ENCODE data around the gene TGFBR2.

TGFBR2 gene

DNA sequence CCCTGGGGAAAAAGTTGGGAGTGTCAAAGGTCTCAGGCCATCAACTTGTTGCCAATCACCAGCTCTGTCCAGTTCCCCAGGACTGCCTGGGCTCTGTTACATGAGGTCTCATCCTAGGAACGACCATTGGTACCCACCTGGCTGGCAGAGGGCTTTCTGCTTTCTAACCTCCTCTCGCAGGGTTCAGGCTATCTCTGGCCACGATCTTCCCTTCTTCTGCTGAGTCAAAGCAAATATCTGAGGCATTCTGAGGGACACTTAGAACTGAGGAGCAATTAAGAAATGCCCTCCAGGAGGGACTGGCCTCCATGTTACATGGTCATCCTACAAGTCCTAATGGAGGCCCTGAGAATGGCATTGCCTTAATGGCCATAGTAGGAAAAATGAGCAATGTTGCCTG lies 77.4 kb downstream of the TGFBR2 start:
- no peak for DNase-seq (ENCODE audit: low read depth)
- no peak overlapping the region for H3K4me3 ChIP-seq (ENCODE audit: low read depth, low read length)

DNA sequence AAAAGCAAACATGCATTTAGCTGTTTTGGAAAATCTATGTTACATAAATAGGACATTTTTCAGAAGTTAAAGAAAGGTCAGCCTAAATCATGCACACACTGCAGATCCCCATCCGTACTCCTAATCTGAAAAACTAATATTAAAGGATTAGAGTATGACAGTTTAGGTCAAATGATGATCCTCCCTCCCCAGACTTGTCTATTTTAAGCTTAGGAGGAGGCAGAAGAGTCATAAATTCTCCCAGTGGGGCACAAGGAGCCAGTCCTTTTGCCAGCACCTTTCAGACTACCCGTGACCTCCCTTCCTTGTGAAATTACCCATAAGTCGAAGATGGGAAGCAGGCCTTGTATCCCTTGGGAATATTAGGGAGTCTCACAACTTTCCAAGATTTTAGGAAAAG lies 78.0 kb downstream of the TGFBR2 start:
- H3K4me3 ChIP-seq (ENCODE audit: low read depth, low read length) = no peak overlapping the region
- DNase-seq (ENCODE audit: low read depth) = no peak

DNA sequence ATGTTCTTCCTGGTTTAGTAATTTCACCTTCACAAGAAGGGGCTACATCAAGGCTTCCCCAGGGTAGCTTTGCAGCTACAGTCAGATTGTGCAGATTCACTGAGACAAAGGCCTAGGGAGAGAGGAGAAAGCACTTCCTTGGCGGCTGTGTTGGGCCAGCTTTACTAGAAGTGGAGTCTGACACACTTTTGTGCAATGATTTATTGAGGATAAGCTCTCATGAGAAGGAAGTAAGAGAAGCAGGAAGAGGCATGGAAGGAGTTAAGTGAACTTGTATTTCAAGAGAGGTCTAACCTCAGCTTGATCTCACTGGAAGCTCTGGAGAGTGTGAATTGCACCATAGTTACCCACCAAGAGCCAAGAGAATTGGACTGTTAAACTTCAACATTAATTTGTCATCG lies 78.9 kb downstream of the TGFBR2 start:
- H3K4me3 ChIP-seq (ENCODE audit: low read depth, low read length) = no peak overlapping the region
- peak; percentile 53 for DNase-seq (ENCODE audit: low read depth)

DNA sequence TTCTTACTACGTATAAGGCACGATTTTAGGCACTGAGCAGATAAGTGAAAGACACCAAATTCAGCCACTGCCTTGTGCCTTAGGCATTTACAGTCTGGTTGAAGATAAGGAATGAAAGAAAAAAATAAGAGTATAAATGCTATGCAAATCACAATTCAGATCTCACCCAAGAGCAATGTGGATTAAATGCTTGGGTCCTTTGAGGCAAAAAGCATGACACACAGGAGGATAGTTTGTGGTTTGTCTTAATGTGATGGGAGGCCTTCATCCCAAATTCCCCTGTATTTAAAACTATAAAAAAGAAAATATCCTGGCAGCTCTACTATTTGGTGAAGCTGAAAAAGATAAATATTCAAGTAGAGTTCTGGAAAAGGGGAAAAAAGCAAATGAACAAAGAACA lies 79.8 kb downstream of the TGFBR2 start:
- no peak overlapping the region for H3K4me3 ChIP-seq (ENCODE audit: low read depth, low read length)
- no peak for DNase-seq (ENCODE audit: low read depth)

DNA sequence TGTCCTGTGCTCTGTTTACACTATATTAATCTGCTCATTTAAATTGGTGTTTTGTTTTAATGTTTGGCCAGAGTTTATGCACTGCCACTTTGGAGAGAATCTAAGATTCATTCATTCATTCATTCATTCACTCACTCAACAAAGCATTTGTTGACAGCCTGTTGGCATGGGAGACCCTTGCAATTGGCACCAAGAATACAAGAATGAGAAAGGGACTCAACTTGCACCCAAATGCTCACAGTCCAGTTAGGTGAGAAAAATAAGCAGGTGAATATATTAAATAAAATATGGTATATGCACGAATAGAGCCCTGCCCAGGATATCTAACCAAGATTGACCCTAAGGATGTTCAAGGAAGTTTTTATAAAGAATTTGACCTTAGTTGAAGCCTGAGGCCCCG lies 80.4 kb downstream of the TGFBR2 start:
- no peak for DNase-seq (ENCODE audit: low read depth)
- H3K4me3 ChIP-seq (ENCODE audit: low read depth, low read length) = no peak overlapping the region

DNA sequence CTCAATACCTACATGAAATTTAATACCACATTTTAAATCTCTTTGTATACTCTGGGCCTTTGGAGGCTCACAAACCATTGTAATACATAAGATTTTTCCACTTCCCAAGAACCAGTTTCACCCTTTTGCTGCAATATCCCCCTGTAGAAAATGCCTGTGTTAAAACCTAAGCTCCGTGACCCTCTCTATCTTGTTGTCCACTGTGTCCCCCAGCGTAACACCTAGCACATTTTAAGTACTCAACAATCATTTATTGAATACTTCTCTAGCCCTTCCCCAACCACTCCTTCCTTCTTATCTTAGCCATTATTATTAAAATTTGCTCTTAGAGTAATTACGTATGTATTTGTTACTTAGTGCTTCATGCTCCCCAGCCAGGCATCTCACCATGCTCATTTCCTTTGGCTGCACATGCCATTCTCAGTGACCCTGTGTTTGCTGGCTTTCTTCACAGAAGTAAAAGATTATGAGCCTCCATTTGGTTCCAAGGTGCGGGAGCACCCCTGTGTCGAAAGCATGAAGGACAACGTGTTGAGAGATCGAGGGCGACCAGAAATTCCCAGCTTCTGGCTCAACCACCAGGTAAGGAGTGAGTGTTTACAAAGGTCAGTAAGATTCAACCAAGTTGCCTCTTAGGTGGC lies 81.6 kb downstream of the TGFBR2 start:
- H3K4me3 ChIP-seq (ENCODE audit: low read depth, low read length) = no peak overlapping the region
- DNase-seq (ENCODE audit: low read depth) = no peak

DNA sequence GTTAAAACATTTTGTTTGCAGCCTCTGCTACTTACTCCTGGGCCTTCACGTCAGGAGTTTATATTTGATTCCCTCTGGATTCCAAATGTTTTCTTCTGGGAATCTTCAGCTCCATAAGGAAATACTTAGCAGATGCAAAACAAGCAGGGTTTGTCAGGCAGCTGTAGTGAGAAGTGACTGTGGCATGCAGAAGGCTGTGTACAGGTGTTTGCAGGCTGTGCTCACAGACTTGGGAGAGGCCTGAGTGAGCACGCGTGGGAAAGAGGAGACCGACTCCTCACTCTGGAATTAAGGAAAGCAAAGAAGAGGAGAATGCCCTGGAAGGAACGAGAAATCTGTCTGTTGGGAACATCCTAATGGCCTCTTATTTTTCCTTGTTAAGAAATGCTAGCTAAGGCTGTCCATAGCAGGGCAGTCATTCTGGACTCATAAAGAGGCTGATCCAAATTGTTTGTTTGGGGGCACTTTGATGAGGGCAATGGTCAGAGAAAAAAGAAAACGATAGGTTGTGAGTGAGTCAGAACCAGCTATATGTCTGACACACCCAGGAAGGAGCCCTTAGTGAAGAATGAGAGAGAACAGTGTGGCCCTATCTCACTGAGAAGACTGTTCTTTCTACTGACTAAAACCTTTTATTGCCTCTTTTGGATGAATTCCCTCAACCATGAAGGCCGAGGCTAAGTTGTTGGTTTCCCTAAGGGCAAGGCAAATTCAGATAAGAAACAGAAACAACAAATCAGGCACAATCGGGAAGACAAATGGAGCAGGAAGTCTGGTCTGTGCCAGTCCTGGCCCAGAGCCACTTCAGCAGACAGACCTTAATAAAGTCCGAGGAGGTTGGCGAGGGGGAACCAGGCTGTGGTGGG lies 82.6 kb downstream of the TGFBR2 start:
- H3K4me3 ChIP-seq (ENCODE audit: low read depth, low read length) = no peak overlapping the region
- DNase-seq (ENCODE audit: low read depth) = no peak

DNA sequence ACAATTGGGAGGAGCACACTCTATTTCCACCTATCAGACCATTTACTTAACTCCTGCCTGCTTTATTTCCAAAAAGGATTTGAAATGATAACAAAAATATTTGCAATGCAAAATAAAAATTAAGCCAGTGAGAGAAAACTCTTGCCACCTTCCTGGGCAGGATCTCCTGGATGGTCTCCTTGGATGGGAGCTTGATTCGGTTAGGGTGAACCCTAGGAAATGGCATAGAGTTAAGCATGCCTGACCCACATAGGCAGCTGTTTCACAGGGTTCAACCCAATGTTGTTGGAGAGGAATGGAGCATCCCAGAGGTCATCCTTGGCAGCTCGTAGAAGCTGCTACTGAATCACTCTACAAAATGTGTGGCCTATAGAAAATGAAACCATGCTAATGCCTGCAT lies 83.8 kb downstream of the TGFBR2 start:
- no peak overlapping the region for H3K4me3 ChIP-seq (ENCODE audit: low read depth, low read length)
- DNase-seq (ENCODE audit: low read depth) = no peak

DNA sequence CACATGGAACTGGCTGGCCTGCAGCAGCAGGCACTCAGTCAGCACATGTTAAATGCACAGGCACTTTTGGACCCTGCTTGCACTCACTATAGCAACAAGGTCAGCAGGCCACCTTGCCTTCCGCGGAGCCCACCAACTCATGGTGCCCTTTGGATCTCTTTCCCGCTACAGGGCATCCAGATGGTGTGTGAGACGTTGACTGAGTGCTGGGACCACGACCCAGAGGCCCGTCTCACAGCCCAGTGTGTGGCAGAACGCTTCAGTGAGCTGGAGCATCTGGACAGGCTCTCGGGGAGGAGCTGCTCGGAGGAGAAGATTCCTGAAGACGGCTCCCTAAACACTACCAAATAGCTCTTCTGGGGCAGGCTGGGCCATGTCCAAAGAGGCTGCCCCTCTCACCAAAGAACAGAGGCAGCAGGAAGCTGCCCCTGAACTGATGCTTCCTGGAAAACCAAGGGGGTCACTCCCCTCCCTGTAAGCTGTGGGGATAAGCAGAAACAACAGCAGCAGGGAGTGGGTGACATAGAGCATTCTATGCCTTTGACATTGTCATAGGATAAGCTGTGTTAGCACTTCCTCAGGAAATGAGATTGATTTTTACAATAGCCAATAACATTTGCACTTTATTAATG lies 85.0 kb downstream of the TGFBR2 start:
- DNase-seq (ENCODE audit: low read depth) = no peak
- no peak overlapping the region for H3K4me3 ChIP-seq (ENCODE audit: low read depth, low read length)

DNA sequence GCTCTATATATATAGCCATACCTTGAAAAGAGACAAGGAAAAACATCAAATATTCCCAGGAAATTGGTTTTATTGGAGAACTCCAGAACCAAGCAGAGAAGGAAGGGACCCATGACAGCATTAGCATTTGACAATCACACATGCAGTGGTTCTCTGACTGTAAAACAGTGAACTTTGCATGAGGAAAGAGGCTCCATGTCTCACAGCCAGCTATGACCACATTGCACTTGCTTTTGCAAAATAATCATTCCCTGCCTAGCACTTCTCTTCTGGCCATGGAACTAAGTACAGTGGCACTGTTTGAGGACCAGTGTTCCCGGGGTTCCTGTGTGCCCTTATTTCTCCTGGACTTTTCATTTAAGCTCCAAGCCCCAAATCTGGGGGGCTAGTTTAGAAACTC lies 85.5 kb downstream of the TGFBR2 start:
- no peak overlapping the region for H3K4me3 ChIP-seq (ENCODE audit: low read depth, low read length)
- DNase-seq (ENCODE audit: low read depth) = no peak

DNA sequence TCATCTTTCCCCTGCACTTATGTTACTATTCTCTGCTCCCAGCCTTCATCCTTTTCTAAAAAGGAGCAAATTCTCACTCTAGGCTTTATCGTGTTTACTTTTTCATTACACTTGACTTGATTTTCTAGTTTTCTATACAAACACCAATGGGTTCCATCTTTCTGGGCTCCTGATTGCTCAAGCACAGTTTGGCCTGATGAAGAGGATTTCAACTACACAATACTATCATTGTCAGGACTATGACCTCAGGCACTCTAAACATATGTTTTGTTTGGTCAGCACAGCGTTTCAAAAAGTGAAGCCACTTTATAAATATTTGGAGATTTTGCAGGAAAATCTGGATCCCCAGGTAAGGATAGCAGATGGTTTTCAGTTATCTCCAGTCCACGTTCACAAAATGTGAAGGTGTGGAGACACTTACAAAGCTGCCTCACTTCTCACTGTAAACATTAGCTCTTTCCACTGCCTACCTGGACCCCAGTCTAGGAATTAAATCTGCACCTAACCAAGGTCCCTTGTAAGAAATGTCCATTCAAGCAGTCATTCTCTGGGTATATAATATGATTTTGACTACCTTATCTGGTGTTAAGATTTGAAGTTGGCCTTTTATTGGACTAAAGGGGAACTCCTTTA lies 86.2 kb downstream of the TGFBR2 start:
- no peak overlapping the region for H3K4me3 ChIP-seq (ENCODE audit: low read depth, low read length)
- no peak for DNase-seq (ENCODE audit: low read depth)

DNA sequence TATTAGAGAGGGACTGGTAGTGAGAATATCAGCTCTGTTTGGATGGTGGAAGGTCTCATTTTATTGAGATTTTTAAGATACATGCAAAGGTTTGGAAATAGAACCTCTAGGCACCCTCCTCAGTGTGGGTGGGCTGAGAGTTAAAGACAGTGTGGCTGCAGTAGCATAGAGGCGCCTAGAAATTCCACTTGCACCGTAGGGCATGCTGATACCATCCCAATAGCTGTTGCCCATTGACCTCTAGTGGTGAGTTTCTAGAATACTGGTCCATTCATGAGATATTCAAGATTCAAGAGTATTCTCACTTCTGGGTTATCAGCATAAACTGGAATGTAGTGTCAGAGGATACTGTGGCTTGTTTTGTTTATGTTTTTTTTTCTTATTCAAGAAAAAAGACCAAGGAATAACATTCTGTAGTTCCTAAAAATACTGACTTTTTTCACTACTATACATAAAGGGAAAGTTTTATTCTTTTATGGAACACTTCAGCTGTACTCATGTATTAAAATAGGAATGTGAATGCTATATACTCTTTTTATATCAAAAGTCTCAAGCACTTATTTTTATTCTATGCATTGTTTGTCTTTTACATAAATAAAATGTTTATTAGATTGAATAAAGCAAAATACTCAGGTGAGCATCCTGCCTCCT lies 87.2 kb downstream of the TGFBR2 start:
- H3K4me3 ChIP-seq (ENCODE audit: low read depth, low read length) = no peak overlapping the region
- no peak for DNase-seq (ENCODE audit: low read depth)

DNA sequence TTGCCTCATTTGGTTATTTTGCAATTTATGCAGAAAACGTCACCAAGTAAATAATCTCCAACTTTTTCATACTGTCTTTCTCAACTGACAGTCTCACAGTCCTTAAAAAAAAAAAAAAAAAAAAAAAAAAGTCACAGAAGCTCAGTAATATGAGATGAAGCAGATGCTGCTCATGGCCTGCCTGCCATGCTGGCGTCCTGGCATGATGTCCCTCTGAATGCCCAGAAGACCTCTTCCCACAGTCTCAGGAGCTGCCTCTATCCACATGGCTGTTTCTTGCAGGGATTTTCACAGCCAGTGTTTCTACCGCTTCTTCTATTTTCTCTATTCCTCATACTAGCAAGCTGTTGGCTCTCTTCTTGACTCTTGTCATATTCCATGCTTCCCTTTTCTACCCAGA lies 87.7 kb downstream of the TGFBR2 start:
- no peak for DNase-seq (ENCODE audit: low read depth)
- H3K4me3 ChIP-seq (ENCODE audit: low read depth, low read length) = no peak overlapping the region

DNA sequence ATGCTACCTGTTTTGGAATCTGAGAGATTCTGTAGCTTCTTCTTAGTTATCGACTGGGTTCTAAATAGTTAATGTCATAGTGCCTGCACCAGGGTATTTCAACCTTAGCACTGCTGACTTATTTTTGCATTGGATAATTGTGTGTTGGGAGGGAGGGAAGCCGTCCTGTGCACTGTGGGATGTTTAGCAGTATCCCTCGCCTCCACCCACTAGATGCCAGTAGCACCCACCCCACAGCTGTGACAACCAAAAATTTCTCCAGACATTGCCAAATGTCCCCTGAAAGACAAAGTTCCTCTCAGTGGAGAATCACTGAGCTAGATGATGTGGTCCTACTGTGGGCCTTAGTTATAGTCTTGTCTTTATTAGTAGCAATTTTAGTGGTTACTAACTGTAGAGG lies 88.3 kb downstream of the TGFBR2 start:
- DNase-seq (ENCODE audit: low read depth) = no peak
- no peak overlapping the region for H3K4me3 ChIP-seq (ENCODE audit: low read depth, low read length)

DNA sequence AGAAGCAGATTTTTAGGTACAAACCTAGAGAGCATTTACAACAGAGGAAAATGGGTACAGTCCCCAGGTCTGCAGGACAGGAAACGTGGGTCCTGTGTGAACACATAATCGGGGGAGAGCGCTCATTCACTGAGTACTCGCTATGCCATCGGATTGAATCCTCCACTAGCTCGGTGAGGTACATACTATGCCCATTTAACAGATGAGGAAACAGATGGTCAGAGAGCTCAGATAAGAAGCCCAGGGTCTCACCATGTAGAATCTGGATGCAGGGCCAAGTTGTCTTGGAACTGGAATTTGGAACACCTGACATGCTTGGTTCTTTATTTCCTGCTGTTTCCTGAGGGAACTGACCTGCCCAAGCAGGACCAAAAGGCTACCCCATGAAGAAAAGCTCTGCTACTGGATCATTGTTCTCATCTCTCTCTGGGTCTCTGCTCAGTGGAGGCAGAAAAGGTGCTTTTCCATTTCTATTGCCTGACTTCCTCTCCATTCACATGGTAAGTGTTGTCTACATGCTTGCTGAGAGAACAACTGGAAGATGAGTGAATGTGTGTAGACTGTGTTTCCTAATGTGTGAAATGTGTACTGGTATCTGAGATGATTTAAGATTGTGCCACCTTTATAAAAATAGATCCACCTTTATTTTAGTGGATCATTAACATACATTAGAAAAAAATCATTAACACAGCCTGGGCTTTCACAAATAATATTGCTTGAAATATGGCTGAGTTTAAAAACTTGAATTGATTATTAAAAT lies 89.1 kb downstream of the TGFBR2 start:
- DNase-seq (ENCODE audit: low read depth) = no peak
- no peak overlapping the region for H3K4me3 ChIP-seq (ENCODE audit: low read depth, low read length)

DNA sequence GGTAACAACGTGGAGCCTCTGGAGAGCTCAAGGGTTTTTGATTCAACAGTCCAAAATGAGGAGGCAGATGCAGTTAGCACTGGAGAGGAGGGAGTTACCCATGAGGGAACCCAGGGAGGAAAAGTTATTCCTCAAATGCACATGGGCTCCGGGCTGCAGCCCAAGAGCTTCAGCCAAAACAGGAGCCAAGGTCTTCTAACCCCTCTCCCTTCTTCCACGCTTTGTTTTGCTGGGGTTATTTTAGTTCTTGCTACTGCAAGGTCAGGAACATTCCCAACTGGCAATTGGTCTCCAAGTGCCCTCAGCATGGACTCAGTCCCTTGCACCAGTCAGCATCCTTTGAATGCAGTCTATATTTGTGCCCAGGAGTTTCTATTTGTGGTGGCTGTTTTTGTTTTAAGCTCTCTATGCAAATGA lies 90.0 kb downstream of the TGFBR2 start:
- DNase-seq (ENCODE audit: low read depth) = no peak
- H3K4me3 ChIP-seq (ENCODE audit: low read depth, low read length) = no peak overlapping the region

DNA sequence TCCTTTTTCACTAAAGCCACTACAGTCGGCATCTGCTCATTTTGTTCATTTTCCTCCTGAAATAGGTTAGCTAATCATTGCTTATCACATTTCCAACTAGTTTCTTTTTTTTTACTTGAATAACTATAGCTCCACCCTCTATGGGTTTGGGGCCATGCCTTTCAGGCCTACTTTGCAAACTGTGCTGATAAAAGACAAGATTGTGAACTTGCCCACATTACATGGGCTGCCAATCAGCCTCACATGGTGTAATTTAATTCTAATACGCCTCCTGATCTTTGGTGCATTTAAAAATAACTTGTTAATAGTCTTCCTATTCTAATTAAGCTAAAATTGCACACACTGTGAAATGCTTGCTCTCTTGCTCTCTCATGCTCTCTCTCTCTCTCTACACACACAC lies 90.5 kb downstream of the TGFBR2 start:
- H3K4me3 ChIP-seq (ENCODE audit: low read depth, low read length) = no peak overlapping the region
- DNase-seq (ENCODE audit: low read depth) = no peak

DNA sequence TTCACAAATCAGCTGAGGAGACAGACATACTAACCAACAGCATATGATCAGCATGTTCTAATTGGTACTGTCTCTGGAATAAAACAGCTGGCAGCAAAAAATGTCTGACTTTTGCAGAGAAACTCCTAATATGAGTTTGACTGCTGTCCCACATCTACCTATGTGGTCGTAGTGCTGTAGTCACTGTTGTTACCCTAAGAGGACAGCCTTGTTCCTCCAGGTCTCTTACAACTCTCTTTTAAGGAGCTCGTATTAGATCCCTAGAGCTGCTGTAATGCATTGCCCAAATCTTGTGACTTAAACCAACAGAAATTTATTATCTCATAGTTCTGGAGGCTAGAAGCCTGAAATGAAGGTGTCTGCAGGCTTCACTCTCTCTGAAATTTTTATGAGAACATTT lies 92.1 kb downstream of the TGFBR2 start:
- DNase-seq (ENCODE audit: low read depth) = no peak
- H3K4me3 ChIP-seq (ENCODE audit: low read depth, low read length) = no peak overlapping the region

DNA sequence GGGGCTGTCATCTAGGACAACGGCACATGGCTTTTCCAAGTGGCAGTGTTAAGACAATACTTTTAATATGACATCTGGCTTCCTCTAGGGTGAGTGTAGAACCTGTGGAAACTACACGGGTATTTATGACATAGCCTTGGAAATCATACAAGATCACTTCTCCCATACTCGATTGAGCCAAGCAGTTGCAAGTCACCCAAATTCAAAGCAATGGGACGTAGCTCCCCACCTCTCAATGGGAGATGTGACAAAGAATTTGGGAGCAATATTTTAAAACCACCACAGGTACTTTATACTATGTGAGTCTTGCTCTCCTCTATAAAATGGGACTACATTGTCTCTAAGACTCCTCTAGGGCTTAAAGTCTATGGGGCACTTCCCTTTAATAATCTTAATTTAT lies 93.5 kb downstream of the TGFBR2 start:
- H3K4me3 ChIP-seq (ENCODE audit: low read depth, low read length) = no peak overlapping the region
- DNase-seq (ENCODE audit: low read depth) = no peak

Measured in skeletal muscle cell (primary cell).